Stimulated activated CD8-positive, alpha-beta memory T cell treated with anti-CD3 and anti-CD28 coated beads, Interleukin-15, amount 100 ng/mL, for 4 hours (primary cell): ENCODE data around the gene APOB.
"Not testable (repeated sequence)": the region's sequence is repeated elsewhere in the genome, so short reads cannot be mapped to it uniquely, and the experiment has no call there.

Source experiments
- DNase-seq, 2 donors: peaks; one replicate each; pipeline ENCODE4 v3.0.0-alpha.2; 2020; ENCODE audit warnings: low read depth in 2 of 2

The APOB gene

GRCh38 chr2:21032338-21033236 lies 11.3 kb downstream of the APOB start:
- DNase-seq: no peak

DNA sequence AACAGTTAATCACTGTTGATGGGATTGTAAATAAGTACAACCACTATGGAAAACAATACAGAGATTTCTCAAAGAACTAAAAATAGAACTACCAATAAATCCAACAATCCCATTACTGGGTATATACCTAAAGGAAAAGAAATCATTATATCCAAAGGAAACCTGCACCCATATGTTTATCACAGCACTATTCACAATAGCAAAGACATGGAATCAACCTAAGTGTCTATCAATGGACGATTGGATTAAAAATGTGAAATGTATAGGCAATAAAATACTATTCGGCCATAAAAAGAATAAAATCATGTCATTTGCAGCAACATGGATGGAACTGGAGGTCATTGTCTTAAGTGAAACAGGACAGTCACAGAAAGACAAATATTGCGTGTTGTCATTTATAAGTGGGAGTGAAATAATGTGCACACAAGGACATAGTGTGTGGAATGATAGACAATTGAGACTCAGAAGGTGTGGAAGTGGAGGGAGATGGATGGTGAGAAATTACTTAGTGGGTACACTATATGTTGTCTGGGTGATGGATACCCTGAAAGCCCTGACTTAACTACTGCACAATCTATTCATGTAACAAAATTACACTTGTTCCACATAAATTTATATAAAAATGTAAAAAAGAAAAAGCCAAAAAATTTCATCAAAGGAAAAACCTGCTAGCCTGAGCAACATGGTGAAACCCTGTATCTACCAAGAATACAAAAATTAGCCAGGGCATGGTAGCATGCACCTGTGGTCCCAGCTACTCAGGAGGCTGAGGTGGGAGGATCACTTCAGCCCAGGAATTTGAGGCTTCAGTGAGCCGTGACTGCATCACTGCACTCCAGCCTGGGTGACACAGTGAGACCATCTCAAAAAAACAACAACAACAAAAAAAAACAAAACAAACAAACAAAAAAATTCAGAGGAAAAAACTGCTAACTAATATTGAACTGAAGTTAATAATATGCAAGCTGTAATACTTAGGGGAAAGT lies 12.6 kb downstream of the APOB start:
- no peak for DNase-seq

GRCh38 chr2:21029519-21029918 lies 14.4 kb downstream of the APOB start:
- DNase-seq: no peak

DNA sequence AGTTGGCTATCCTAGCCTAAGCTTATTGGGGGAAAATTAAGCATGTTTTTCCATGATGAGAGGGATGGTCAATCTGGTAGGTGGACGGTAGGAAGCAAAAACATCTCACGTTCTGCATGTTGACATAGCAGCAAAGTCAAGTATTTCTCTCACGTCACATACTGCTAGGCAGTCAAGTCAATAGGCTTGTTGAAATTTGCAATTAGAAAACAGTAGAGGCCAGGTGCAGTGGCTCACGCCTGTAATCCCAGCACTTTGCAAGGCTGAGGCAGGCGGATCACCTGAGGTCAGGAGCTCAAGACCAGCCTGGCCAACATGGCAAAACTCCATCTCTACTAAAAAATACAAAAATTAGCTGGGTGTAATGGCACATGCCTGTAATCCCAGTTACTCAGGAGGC lies 14.9 kb downstream of the APOB start:
- DNase-seq: not testable (repeated sequence)

- DNase-seq: no peak
Observed at GRCh38 chr2:21028021-21028947, 15.6 kb downstream of the APOB start.

DNA sequence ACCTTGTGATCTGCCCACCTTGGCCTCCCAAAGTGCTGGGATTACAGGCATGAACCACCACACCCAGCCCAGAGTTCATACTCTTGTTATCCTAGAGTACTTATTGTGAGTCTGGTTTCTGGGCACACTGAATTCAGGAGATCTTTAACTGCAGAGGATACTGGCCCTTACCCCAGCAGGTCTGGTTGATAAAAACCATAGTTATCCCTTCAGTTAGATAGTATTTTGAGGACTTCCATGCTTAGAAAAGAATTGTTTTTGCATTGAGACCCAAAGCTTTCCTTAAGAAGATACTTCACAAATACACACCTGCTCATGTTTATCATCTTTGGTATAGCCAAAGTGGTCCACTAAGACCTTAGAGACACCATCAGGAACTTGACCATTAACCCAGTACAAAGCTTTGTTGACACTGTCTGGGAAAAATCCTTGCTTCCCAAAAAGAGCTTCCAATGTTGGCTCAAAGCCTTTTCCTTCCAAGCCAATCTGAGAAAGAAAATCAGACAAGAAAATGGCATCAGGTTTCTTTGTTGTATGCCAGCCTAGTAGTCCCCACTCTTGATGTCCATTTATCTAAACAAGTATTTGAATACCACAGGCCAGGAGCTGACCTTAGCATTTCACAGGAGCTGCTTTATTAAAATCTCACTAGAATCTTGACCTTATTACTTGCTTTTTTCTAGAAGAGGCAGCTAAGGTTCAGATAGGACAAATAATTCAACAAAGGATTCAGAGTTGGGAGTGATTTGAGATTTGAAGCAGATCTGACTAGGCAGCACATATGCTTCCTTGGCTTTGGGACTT lies 17.2 kb downstream of the APOB start:
- DNase-seq: no peak

- no peak for DNase-seq
Observed at GRCh38 chr2:21025690-21026478, 18.0 kb downstream of the APOB start.

- DNase-seq: no peak
Observed at GRCh38 chr2:21024722-21025389, 19.0 kb downstream of the APOB start.

GRCh38 chr2:21024198-21024597 lies 19.7 kb downstream of the APOB start:
- DNase-seq: no peak

GRCh38 chr2:21023419-21024181 lies 20.3 kb downstream of the APOB start:
- DNase-seq: no peak

DNA sequence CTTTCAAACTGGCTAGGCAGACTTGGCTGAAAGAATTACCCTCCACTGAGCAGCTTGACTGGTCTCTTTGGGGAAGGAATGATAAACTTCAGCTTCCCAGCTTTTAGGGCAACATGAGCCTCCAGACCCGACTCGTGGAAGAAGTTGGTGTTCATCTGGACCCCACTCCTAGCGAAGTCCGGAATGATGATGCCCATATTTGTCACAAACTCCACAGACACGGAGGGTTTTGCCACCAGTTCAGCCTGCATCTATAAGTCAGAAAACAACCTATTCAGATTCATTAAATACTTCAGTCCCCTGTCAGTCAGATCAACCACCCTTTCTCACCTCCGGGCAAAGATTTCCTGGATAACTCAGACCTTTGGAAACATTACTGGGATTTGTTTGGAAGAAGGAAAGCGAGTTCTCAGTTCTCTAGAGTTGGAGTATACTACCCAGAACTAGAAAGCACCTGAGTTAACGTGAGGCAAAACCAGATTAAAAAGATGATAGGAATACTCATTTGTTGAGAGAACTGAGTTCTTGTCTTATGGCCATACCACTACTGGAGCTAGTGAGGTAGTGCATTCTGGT lies 21.0 kb downstream of the APOB start:
- DNase-seq: no peak

GRCh38 chr2:21021430-21021829 lies 22.4 kb downstream of the APOB start:
- DNase-seq: no peak

GRCh38 chr2:21020668-21021288 lies 23.1 kb downstream of the APOB start:
- DNase-seq: no peak

- DNase-seq: no peak
Observed at GRCh38 chr2:21020031-21020667, 23.7 kb downstream of the APOB start.

- DNase-seq: no peak
Observed at GRCh38 chr2:21019678-21020021, 24.2 kb downstream of the APOB start.

- no peak for DNase-seq
Observed at GRCh38 chr2:21019000-21019677, 24.7 kb downstream of the APOB start.

DNA sequence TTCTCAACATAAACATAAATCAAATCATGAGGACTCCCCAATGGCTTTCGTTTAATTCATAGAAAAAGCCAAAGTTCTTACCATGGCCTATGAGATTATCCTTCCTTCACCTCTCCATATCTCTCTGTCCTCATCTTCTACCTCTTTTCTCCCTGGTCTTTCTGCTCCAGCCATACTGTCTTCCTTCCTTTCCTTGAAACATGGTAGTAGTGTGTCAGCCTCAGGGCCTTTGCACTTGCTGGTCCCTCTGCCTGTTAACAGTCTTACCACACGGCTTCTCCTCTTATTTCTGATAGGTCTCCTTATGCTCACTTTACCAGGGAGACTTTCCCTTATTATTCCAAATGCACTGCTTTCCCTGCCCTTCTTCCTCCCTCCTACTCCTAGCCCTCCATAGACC lies 25.6 kb downstream of the APOB start:
- DNase-seq: no peak
